Measurements from ENCODE around the gene CD79B.
"Not testable (repeated sequence)": the region's sequence is repeated elsewhere in the genome, so short reads cannot be mapped to it uniquely, and the experiment has no call there.

Gene CD79B

GRCh38 chr17:63909586-63909985 lies 22.5 kb downstream of the CD79B start:
- DNase-seq: not testable (repeated sequence)

- not testable (repeated sequence) for DNase-seq
Observed at GRCh38 chr17:63907161-63907778, 24.9 kb downstream of the CD79B start.

- not testable (repeated sequence) for DNase-seq
Observed at GRCh38 chr17:63904796-63905195, 27.3 kb downstream of the CD79B start.

- DNase-seq: not testable (repeated sequence)
Observed at GRCh38 chr17:63903787-63904201, 28.3 kb downstream of the CD79B start.

GRCh38 chr17:63901971-63902370 lies 30.2 kb downstream of the CD79B start:
- DNase-seq: not testable (repeated sequence)

- not testable (repeated sequence) for DNase-seq
Observed at GRCh38 chr17:63898899-63899798, 33.0 kb downstream of the CD79B start.

- DNase-seq: not testable (repeated sequence)
Observed at GRCh38 chr17:63896524-63897354, 35.4 kb downstream of the CD79B start, which contains the start of gene CSH1. CSH1 (minus strand) TSS chr17:63896574; CDS start chr17:63896511, 63 bp downstream.

- DNase-seq: not testable (repeated sequence)
Observed at GRCh38 chr17:63894821-63895220, 37.3 kb downstream of the CD79B start.

GRCh38 chr17:63894021-63894420 lies 38.1 kb downstream of the CD79B start:
- not testable (repeated sequence) for DNase-seq

GRCh38 chr17:63892316-63893037 lies 39.7 kb downstream of the CD79B start:
- not testable (repeated sequence) for DNase-seq

GRCh38 chr17:63889026-63889848 lies 42.9 kb downstream of the CD79B start:
- not testable (repeated sequence) for DNase-seq

- not testable (repeated sequence) for DNase-seq
Observed at GRCh38 chr17:63885119-63885518, 47.0 kb downstream of the CD79B start.

GRCh38 chr17:63882626-63883126 lies 49.5 kb downstream of the CD79B start:
- not testable (repeated sequence) for DNase-seq

- DNase-seq: peak; percentile 51
Observed at GRCh38 chr17:63881935-63882601, 50.1 kb downstream of the CD79B start, which contains the start of gene GH2. GH2 (minus strand) TSS chr17:63881944; CDS start chr17:63881801, 143 bp downstream.

GRCh38 chr17:63881337-63881736 lies 50.8 kb downstream of the CD79B start:
- not testable (repeated sequence) for DNase-seq

GRCh38 chr17:63880706-63881105 lies 51.4 kb downstream of the CD79B start:
- DNase-seq: no peak
